Activated naive CD4-positive, alpha-beta T cell treated with anti-CD3 and anti-CD28 coated beads, Interleukin-2, amount 50 U/mL, for 16 hours (primary cell): ENCODE data around the gene PAQR5.

Experiments
- DNase-seq: peaks from one replicate; pipeline ENCODE4 v3.0.0-alpha.2; 2020

The PAQR5 gene

GRCh38 chr15:69394556-69395282, 96.0 kb downstream of the PAQR5 start:
- peak; percentile 86 for DNase-seq

- no peak for DNase-seq
Observed at GRCh38 chr15:69395460-69395859, 96.7 kb downstream of the PAQR5 start.

GRCh38 chr15:69395991-69396390, 97.3 kb downstream of the PAQR5 start:
- no peak for DNase-seq

DNA sequence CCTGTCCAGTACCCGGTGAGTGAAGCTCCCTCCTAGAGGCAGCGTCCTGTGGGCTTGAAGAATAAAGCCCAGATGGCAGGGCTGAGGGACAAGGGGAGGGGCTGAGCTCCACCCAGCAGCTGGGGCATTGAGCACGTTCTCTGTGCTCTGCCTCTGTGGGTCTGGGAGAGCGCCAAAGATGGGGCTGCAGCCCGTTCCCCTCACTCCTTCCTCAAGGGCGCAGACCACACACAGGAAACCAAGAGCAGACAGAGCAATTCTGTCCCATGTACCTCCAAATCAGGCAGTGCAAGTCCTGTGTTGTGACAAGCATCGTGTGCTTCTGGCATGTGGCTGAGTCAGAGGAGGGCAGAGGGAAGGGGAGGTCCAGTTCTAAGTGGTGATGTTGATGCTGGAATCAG, 99.8 kb downstream of the PAQR5 start:
- DNase-seq, result no peak

DNA sequence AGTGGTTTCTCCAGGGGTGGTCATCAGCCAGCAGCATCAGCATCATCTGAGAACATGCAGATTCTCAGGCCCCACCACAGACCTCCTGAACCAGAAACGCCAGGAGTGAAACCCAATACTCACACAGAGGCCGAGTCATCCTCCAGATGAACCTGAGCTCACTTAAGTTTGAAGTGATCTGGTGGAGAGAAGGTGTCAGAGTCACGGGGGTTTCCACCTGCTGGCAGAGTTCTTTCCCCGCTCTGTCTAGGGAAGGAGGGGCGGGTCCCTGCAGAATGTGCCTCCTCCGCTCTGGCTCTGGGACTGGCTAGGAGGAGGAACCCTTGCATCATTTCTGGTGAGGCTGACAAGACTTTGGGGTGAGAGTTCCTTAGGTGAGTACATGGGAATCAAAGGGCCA, 102.1 kb downstream of the PAQR5 start:
- DNase-seq, result peak; percentile 40

DNA sequence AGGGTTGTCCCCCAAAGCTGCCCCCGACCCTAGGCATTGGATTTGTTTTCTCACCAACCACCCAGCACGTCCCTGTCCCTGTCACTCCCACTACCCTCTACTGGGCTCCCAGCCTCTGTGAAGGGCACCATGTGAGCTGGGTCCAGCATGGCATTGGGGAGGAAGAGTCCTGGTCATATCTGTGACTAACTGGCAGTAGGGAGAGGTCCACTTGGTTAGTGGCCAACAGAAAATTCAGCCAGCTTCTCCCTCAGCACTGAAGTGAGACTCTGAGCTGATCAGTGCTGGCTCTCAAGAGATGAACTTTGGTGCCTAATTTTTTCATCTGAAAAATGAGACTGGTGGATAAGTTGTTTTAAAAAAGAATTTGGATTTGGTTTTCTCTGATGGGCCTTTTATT, 104.1 kb downstream of the PAQR5 start:
- no peak for DNase-seq

- DNase-seq, result no peak
Observed at GRCh38 chr15:69403594-69403993, 104.9 kb downstream of the PAQR5 start.

DNA sequence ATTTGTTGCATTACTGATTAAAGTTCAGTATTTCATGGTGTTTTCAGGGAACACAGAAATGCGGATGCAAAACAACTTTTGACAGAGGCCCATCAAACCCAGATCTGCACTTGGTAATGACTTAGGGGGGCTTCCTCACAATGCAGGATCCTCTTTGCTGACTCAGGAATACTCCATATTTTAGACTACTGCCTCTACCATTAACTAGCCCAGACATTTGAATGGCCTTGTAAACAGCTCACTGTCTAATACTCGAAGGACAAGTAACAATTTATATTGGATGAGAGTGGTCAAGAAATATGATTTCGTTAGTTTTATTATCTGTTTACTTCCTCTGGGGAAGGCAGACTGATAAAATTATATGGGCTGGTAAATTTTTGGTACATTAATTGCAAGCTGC, 106.4 kb downstream of the PAQR5 start:
- no peak for DNase-seq

GRCh38 chr15:69407719-69408400, 109.1 kb downstream of the PAQR5 start:
- DNase-seq, result no peak

DNA sequence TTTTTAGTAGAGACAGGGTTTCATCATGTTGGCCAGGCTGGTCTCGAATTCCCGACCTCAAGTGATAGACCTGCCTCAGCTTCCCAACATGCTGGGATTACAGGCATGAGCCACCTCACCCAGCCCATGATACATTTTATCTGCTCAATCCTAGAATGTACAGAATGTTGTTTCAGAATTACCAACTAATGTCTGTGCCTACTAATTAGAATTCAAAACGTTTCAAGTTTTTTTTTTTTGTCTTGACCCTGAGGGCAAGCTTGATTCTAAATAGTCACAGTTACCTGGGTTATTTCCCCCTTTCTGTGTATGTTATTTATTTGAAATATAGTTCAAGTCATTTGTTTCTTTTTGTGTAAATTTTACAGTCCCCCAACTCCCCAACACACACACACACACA, 110.1 kb downstream of the PAQR5 start:
- DNase-seq, result no peak

- no peak for DNase-seq
Observed at GRCh38 chr15:69410248-69410874, 111.6 kb downstream of the PAQR5 start.

DNA sequence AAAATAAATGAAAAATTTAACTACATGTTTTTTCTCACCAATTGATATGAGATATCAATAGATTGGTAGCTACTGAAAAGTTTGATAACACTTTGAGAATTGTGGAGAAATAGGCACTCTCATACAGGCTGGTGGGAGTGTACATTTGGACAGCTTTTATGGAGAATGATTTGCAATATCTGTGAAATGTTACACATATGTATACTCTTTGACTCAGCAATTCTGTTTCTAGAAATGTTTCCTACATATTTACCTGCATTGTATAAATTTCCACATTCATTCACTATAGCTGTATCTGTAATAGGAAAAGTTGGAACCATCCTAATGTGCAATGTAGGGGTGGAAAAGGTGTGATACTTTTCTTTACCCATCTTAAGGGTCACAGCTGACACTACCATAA, 113.6 kb downstream of the PAQR5 start:
- no peak for DNase-seq

DNA sequence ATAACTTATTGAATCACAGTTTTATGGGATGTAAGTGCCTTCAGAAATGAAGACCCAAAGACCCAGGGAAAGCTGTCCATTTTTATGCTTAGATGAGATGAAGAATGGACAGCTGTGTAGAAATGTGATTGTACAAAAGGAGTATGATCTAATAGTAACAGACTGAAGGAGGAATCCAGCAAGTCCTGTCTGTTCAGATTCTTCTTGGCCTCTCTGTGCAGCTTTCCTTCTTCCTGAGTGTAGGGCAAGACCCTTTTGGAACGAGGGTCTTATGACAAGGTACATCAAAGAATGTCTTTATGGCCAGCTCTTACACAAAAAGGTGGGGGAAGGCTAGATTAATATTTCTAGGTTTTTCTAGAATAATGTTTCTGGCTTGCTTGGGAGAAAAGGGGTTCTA, 114.0 kb downstream of the PAQR5 start:
- DNase-seq, result no peak

DNA sequence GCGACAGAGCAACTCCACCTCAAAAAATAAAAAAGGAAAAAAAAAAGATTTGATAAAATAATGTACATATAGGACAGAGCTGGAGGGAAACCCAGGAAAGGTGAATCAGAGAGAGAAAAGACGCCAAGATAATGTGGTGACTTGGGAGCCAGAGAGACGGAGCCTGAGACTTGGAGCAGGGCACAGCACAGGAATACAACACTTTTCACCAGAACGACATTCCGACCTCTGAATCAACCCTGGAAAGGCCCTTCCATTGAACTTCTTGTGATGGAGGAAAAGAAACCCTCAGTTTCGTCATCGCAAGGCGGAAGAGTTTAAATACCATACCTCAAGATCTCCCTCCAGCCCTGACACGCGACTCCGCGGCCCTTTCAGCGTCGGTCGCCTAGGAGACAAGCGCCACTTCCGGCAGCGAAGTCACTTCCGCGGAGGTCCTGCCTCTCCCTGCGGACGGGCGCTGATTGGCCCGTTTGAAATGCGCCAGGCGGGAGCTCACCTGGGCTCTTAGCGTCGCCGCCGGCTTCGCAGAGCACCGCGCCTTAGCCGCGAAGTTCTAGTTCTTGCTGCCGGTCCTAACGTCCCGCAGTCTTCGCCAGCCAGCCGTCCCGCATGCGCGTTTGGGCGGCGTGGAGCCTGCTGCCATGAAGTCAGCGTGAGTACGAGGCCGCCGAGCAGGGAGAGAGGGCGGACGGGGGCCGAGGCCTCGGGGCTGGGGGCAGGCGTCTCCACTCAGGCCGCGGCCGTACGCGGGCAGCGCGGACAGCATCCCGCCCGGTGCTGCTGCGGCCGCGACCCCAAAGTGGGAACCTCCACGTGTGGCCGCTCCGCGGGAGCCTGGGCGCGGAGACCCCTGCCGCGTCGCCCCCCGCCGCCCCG, 115.3 kb downstream of the PAQR5 start, which contains the start of gene KIF23:
Gene KIF23 (plus strand): TSS at position 528 of the 879 bp plus-strand sequence. CDS start 117 bp downstream, at position 645.
- DNase-seq, result peak; percentile 95

DNA sequence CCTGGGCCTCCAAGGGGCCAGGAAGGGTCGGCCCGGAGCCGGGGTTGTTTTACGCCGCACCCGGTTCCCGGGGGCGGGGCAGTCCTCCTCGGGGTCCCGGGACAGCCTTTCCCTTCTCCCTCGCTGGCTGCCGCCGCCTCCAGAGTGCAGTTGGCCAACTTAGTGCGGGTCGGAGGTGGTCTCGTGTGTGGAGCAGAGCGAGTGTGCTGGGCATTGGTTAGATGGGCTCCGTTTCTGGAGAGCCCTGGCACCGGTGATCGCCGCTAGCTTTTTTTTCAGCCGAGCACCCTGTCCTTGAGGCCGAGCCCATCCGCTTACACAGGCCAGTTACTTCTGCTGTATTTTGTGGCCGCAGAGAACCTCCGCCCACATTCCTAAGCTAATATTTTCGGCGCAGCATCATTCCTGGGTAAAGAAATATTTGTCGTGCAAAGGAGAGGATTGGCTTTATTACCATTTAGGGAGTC, 116.0 kb downstream of the PAQR5 start:
- DNase-seq, result no peak

DNA sequence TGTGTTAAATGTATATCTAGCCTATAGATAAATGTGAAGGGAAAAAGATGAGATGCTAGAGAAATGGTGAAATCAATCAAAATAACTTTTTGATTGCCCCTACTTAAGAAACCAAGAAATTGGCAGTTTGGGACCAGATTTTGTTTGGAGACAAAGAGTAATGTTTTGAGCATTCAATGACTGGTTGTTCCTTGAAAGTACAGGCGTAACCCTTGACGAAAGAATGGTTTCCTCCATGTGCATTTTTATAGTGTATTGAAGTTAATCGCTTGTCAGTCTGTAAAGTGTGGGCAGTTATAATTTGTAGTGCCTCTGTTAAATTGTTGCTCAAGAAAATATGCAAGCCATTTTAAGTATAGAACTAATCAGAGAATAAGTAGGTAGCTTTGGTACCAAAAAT, 116.7 kb downstream of the PAQR5 start:
- DNase-seq, result no peak

- DNase-seq, result no peak
Observed at GRCh38 chr15:69417581-69417980, 118.9 kb downstream of the PAQR5 start.

GRCh38 chr15:69421498-69421897, 122.8 kb downstream of the PAQR5 start:
- no peak for DNase-seq

DNA sequence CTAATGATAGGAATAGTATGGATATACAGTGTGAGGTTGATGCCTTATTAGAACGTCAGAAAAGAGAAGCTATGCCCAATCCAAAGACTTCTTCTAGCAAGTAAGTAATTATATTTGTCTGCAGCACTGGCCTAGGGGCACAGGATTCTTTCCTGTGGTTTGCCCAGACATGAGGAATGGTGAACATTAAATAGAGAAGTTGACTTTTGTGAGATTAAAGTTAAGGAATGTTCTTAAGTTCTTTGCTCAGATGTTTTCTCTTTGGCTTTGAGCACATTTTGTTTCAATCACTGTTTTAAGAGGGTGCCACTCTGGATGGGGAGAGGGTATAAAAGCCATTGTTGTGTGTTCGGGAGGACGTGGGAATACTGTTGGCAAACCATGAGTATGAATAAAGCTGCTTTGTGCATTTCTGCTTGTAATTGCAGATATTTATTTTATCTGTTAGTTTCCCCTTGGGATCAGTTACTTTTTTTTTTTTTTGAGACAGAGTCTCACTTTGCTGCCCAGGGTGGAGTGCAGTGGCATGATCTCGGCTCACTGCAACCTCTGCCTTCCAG, 123.7 kb downstream of the PAQR5 start:
- no peak for DNase-seq

- no peak for DNase-seq
Observed at GRCh38 chr15:69424001-69424400, 125.3 kb downstream of the PAQR5 start.

DNA sequence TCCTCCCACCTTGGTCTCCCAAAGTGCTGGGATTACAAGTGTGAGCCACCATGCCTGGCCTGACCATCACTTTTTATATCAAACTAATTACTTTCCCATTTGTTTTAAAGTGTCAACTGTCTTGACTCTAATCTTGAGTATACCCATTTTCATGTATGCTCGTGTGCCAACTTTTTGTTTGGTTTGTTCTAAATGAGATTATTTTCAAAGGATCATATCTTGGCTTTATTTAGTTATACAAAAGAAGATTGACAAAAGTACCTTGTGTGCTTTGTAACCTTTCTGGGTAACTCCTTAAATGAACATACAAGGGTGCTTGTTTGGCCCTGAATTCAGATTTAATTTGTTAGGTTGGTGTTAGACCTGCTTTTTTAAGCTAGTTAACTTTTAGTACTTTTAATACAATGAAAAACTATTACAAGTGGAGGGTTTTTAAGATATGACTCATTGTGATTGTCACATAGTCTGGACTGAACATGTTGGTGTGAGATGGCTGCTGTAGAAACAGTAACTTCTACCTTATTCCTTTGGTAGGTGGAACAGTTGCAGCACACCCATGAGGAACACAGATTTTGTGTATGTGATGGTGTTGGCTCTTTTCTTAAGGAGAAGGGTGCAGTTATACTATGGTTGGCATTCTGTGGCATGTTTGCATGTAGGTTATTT, 126.2 kb downstream of the PAQR5 start:
- DNase-seq, result no peak

- no peak for DNase-seq
Observed at GRCh38 chr15:69433831-69434230, 135.1 kb downstream of the PAQR5 start.
